Panc1 (cell line): ENCODE measurements around the gene AP4B1. TPM values are rescaled to one million over a fixed set of nuclear protein-coding genes. Genes with fewer than 3 reads are reported as not detected.
"Not testable (repeated sequence)": the region's sequence is repeated elsewhere in the genome, so short reads cannot be mapped to it uniquely, and the experiment has no call there.

Source experiments
- ATAC-seq: fragments of 200-7000 bp; cut with Tn5 transposase; 2 replicates; pipeline ENCODE4 v1.9.1; 2020; ENCODE audit warnings: mild to moderate bottlenecking, moderate library complexity
- BruUV-seq: library from RNA; stranded (reverse); fragments of 400-500 nt; replicated peaks from 2 replicates; lab custom pipeline; 2021; lab: Mats Ljungman, UMichigan
- CTCF ChIA-PET: fragments of 300-600 bp; sonication (Branson Sonifier 250); formaldehyde crosslinking; loops from one replicate; lab custom pipeline; 2022; ENCODE audit warnings: antibody characterized with exemption; lab: Charles Lee
- POLR2A ChIA-PET: fragments of 300-600 bp; sonication (Branson Sonifier 250); formaldehyde crosslinking; loops from one replicate; lab custom pipeline; 2022; ENCODE audit warnings: antibody characterized with exemption; lab: Charles Lee
- DNase-seq: peaks from one replicate; pipeline ENCODE4 v3.0.0-alpha.2; 2010; ENCODE audit warnings: low read depth, low spot score
- H3K27ac ChIP-seq: 2 replicates; pipeline ENCODE4 v1.5.1; 2011; ENCODE audit warnings: mild to moderate bottlenecking, low read length, inconsistent platforms
- H3K27me3 ChIP-seq: fragments of 200-500 bp; sonication (Bioruptor generic); 2 replicates; pipeline ENCODE4 v1.6.0; 2014; ENCODE audit warnings: low read length, inconsistent platforms; ENCODE audit not compliant: control insufficient read depth, insufficient read depth
- H3K36me3 ChIP-seq: fragments of 200-500 bp; sonication (Bioruptor generic); 2 replicates; pipeline ENCODE4 v1.5.1; 2014; ENCODE audit warnings: inconsistent platforms, mild to moderate bottlenecking, low read length, moderate library complexity; ENCODE audit not compliant: control insufficient read depth, insufficient read depth
- H3K4me1 ChIP-seq: 2 replicates; pipeline ENCODE4 v1.5.1; 2011; ENCODE audit warnings: inconsistent platforms, mild to moderate bottlenecking, low read length, moderate library complexity; ENCODE audit not compliant: control insufficient read depth, insufficient read depth
- H3K4me3 ChIP-seq, 2 experiments: 2 replicates each; pipeline ENCODE4 v1.5.1; 2011 to 2012; ENCODE audit warnings: low read depth in 2 of 2, low read length in 2 of 2, mild to moderate bottlenecking in 2 of 2, inconsistent platforms in 1 of 2, moderate library complexity in 1 of 2
- H3K9me3 ChIP-seq: fragments of 200-500 bp; sonication (Bioruptor generic); 2 replicates; pipeline ENCODE4 v1.5.1; 2014; ENCODE audit warnings: low read depth, mild to moderate bottlenecking, inconsistent platforms, low read length, moderate library complexity; ENCODE audit not compliant: control insufficient read depth, insufficient read depth
- POLR2AphosphoS5 ChIP-seq: IDR thresholded peaks from 2 replicates; pipeline ENCODE4 v1.6.1; 2012; ENCODE audit warnings: mild to moderate bottlenecking, low read depth, low read length, moderate library complexity
- REST ChIP-seq, 2 experiments: IDR thresholded peaks; 2 replicates each; pipeline ENCODE4 v1.6.1; 2011 to 2012; ENCODE audit warnings: low read depth in 2 of 2, control low read depth in 1 of 2, low read length in 1 of 2, mild to moderate bottlenecking in 1 of 2, moderate library complexity in 1 of 2; ENCODE audit not compliant: insufficient read depth in 1 of 2
- SIN3A ChIP-seq: IDR thresholded peaks from 2 replicates; pipeline ENCODE4 v1.6.1; 2012; ENCODE audit warnings: low read depth, mild to moderate bottlenecking, low read length, moderate library complexity, borderline replicate concordance; ENCODE audit not compliant: insufficient read depth
- TCF7L2 ChIP-seq: IDR thresholded peaks from 2 replicates; pipeline ENCODE4 v1.6.1; 2011; ENCODE audit warnings: mild to moderate bottlenecking, low read depth, low read length, inconsistent platforms
- in situ Hi-C: cut with HindIII; loops from 2 replicates; pipeline ENCODE4 v1.10.0; 2016; ENCODE audit warnings: low sequenced_read_pairs, low pct_unique_long_range_greater_than_20kb
- intact Hi-C: fragments of 100-400 bp; cut with micrococcal nuclease; formaldehyde crosslinking; loops from one replicate; pipeline ENCODE4 v1.10.0; 2022; ENCODE audit not compliant: unreplicated experiment
- total RNA-seq: library from RNA; stranded (reverse); gene quantifications from one replicate; pipeline ENCODE4 v1.2.1, GENCODE V29; 2021; ENCODE audit not compliant: unreplicated experiment
- TF ChIP-seq, protein P1 (sequence below): fragments of 450-650 bp; IDR thresholded peaks from 2 replicates; pipeline ENCODE4 v1.5.1; 2017; ENCODE audit warnings: mild to moderate bottlenecking

The AP4B1 gene
- total RNA-seq, 1 experiment from 2014 or later, result 14.2 TPM

GRCh38 chr1:113950908-113951307 is 46.3 kb upstream of the AP4B1 start:
- intact Hi-C loops, result no loop called here
- in situ Hi-C loops, result no loop called here
- ChIA-PET POLR2A (no interaction called here), CTCF (no interaction called here)
- no peaks in the 10 kb centered on the region for H3K9me3 ChIP-seq
- H3K4me1 ChIP-seq, result no peaks in the 10 kb centered on the region
- H3K27ac ChIP-seq, result no peak overlapping the region
- H3K4me3 ChIP-seq, result no peak overlapping the region
- BruUV-seq, result no TSS peak
- no peak for ATAC-seq
- H3K36me3 ChIP-seq, result peaks cover 10% of the 10 kb centered on the region
- DNase-seq, result no peak
- H3K27me3 ChIP-seq, result no peaks in the 10 kb centered on the region
- TF ChIP-seq, protein P1, sequence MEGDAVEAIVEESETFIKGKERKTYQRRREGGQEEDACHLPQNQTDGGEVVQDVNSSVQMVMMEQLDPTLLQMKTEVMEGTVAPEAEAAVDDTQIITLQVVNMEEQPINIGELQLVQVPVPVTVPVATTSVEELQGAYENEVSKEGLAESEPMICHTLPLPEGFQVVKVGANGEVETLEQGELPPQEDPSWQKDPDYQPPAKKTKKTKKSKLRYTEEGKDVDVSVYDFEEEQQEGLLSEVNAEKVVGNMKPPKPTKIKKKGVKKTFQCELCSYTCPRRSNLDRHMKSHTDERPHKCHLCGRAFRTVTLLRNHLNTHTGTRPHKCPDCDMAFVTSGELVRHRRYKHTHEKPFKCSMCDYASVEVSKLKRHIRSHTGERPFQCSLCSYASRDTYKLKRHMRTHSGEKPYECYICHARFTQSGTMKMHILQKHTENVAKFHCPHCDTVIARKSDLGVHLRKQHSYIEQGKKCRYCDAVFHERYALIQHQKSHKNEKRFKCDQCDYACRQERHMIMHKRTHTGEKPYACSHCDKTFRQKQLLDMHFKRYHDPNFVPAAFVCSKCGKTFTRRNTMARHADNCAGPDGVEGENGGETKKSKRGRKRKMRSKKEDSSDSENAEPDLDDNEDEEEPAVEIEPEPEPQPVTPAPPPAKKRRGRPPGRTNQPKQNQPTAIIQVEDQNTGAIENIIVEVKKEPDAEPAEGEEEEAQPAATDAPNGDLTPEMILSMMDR, result no peak
- no peak for TF ChIP-seq TCF7L2
- TF ChIP-seq POLR2AphosphoS5, result no peak
- TF ChIP-seq REST (IDR thresholded peaks at IDR 0.05; ENCODE audit: insufficient read depth in 1 of 2, low read depth in 2 of 2, low read length in 1 of 2), result no peak
- no peak for TF ChIP-seq SIN3A

DNA sequence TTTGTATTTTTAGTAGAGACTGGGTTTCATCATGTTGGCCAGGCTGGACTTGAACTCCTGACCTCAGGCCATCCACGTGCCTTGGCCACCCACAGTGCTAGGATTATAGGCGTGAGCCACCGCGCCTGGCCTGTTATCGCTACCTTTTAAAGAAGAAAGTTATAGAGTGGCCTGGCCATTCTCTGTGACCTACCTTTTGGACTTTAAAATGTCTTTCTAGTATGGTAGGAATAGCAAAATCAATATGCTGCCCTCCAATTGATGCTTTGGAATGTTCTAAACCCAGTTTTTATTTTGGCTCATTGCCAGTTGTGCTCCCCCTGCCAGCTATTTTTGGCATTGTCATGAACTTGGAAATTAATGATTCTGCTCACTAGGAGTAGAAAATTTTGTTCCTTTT is 44.4 kb upstream of the AP4B1 start:
- intact Hi-C loops (no loop called here), in situ Hi-C loops (no loop called here)
- ChIA-PET POLR2A (no interaction called here), CTCF (no interaction called here)
- H3K9me3 ChIP-seq, result no peaks in the 10 kb centered on the region
- no peaks in the 10 kb centered on the region for H3K27me3 ChIP-seq
- H3K36me3 ChIP-seq, result no peaks in the 10 kb centered on the region; the same call in 1 of the 2 replicates
- DNase-seq, result no peak
- no peak for ATAC-seq
- BruUV-seq, result no TSS peak
- H3K4me3 ChIP-seq, result no peak overlapping the region
- no peak overlapping the region for H3K27ac ChIP-seq
- TF ChIP-seq, protein P1, result no peak
- TF ChIP-seq POLR2AphosphoS5, result no peak
- H3K4me1 ChIP-seq, result no peaks in the 10 kb centered on the region

DNA sequence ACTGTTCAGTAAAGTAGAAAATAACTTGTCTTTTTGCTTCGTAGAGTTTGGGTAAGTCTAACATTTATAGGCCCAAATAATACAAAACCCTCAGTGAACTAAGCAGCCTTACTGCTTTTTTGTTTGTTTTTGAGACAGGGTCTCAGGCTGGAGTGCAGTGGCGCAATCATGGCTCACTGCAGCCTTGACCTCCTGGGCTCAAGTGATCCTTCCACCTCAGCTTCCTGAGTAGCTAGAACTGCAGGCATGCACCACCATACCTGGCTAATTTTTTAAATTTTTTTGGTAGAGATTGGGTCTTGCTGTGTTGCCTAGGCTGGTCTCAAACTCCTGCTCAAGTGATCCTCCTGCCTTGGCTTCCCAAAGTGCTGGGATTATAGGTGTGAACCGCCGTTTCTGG is 43.6 kb upstream of the AP4B1 start:
- intact Hi-C loops, result not testable (repeated sequence)

More for the DNA sequence above, 43.6 kb upstream of the AP4B1 start:
- H3K36me3 ChIP-seq, H3K4me1 ChIP-seq, in situ Hi-C loops, H3K27me3 ChIP-seq, ATAC-seq, CTCF ChIA-PET, DNase-seq, POLR2A ChIA-PET, BruUV-seq, H3K27ac ChIP-seq, H3K4me3 ChIP-seq, H3K9me3 ChIP-seq: not testable (repeated sequence)
